HL-60 (cell line): ENCODE measurements around the gene ARRB1.
"Not testable (repeated sequence)": the region's sequence is repeated elsewhere in the genome, so short reads cannot be mapped to it uniquely, and the experiment has no call there.

Experiments used
- DNase-seq, 2 experiments: peaks; one replicate each; pipeline ENCODE4 v3.0.0-alpha.2; 2010 to 2020; ENCODE audit warnings: low read depth in 1 of 2, low spot score in 1 of 2
- H3K27ac ChIP-seq: fragments of 250-450 bp; sonication (Bioruptor Pico); replicated peaks from 2 replicates; pipeline ENCODE4 v1.5.1; 2020; ENCODE audit warnings: mild to moderate bottlenecking, moderate library complexity
- H3K27me3 ChIP-seq: fragments of 250-450 bp; sonication (Bioruptor Pico); 2 replicates; pipeline ENCODE4 v1.5.1; 2021; ENCODE audit warnings: mild to moderate bottlenecking, moderate library complexity; ENCODE audit not compliant: insufficient read depth, poor library complexity, severe bottlenecking
- H3K4me3 ChIP-seq: replicated peaks from 2 replicates; pipeline ENCODE4 v1.5.1; 2011; ENCODE audit warnings: mild to moderate bottlenecking, control low read depth, low read length; ENCODE audit not compliant: insufficient read depth
- CTCF ChIP-seq: IDR thresholded peaks from one replicate; pipeline ENCODE4 v1.5.1; 2011; ENCODE audit warnings: low read length, control low read depth, inconsistent platforms; ENCODE audit not compliant: insufficient read depth
- GABPA ChIP-seq: IDR thresholded peaks from 2 replicates; pipeline ENCODE4 v1.6.1; 2012; ENCODE audit warnings: low read depth
- POLR2AphosphoS5 ChIP-seq: IDR thresholded peaks from 2 replicates; pipeline ENCODE4 v1.6.1; 2012; ENCODE audit warnings: low read depth
- REST ChIP-seq: IDR thresholded peaks from 2 replicates; pipeline ENCODE4 v1.6.1; 2012; ENCODE audit warnings: low read depth; ENCODE audit not compliant: insufficient replicate concordance
- SPI1 ChIP-seq: IDR thresholded peaks from 2 replicates; pipeline ENCODE4 v1.6.1; 2012; ENCODE audit warnings: low read depth, mild to moderate bottlenecking, borderline replicate concordance

ARRB1 gene

GRCh38 chr11:75305993-75306392, 45.5 kb downstream of the ARRB1 start:
- no peaks in the 10 kb centered on the region for H3K27me3 ChIP-seq
- H3K4me3 ChIP-seq: no peak overlapping the region
- H3K27ac ChIP-seq: no peak overlapping the region
- TF ChIP-seq CTCF: no peak
- TF ChIP-seq POLR2AphosphoS5: no peak
- no peak for TF ChIP-seq GABPA
- TF ChIP-seq REST: no peak
- no peak for TF ChIP-seq SPI1
- DNase-seq: no peak

- no peak for DNase-seq
- Histone ChIP-seq H3K27ac (no peak overlapping the region), H3K27me3 (no peaks in the 10 kb centered on the region), H3K4me3 (no peak overlapping the region)
- TF ChIP-seq REST (no peak), CTCF (no peak), GABPA (no peak), POLR2AphosphoS5 (no peak), SPI1 (no peak)
Measured at GRCh38 chr11:75305452-75305851, 46.0 kb downstream of the ARRB1 start.

GRCh38 chr11:75304941-75305340, 46.5 kb downstream of the ARRB1 start:
- H3K27ac ChIP-seq, DNase-seq, H3K27me3 ChIP-seq, H3K4me3 ChIP-seq: not testable (repeated sequence)

- H3K4me3 ChIP-seq: no peak overlapping the region
- no peak overlapping the region for H3K27ac ChIP-seq
- no peak for DNase-seq
- H3K27me3 ChIP-seq: no peaks in the 10 kb centered on the region
- TF ChIP-seq SPI1 (no peak), GABPA (no peak), REST (no peak), POLR2AphosphoS5 (no peak), CTCF (no peak)
Measured at GRCh38 chr11:75303544-75304224, 47.8 kb downstream of the ARRB1 start.
